Spleen (tissue), 11 donors: ENCODE measurements around the gene ZNF618. TPM values are rescaled to one million over a fixed set of nuclear protein-coding genes. Genes with fewer than 3 reads are reported as not detected.
"Not testable (repeated sequence)": the region's sequence is repeated elsewhere in the genome, so short reads cannot be mapped to it uniquely, and the experiment has no call there.

ENCODE experiments used
- DNase-seq: peaks from one replicate; pipeline ENCODE4 v3.0.0-alpha.2; 2020
- H3K27ac ChIP-seq, 8 donors: fragments of 200-600 bp; sonication (generic) in 7 of 8; 1 replicate in 4 of 8; 2 replicates in 4 of 8; pipeline versions ENCODE4 v1.5.0 to v1.8.0; 2016 to 2021; ENCODE audit warnings: inconsistent platforms in 4 of 8, mild to moderate bottlenecking in 4 of 8, moderate library complexity in 1 of 8
- H3K27me3 ChIP-seq, 7 donors: fragments of 200-600 bp; sonication (generic) in 6 of 7; replicated peaks in 1 of 7; 1 replicate in 4 of 7; 2 replicates in 3 of 7; pipeline versions ENCODE4 v1.5.0 to v1.8.0; 2016 to 2021; ENCODE audit warnings: inconsistent platforms in 3 of 7, mild to moderate bottlenecking in 1 of 7
- H3K36me3 ChIP-seq, 6 donors: fragments of 200-600 bp; sonication (generic) in 5 of 6; 1 replicate in 4 of 6; 2 replicates in 2 of 6; pipeline versions ENCODE4 v1.5.0 to v1.8.0; 2016 to 2021; ENCODE audit warnings: inconsistent platforms in 2 of 6
- H3K4me1 ChIP-seq, 6 donors: fragments of 200-600 bp; sonication (generic) in 5 of 6; 1 replicate in 3 of 6; 2 replicates in 3 of 6; pipeline versions ENCODE4 v1.5.0 to v1.8.0; 2016 to 2021; ENCODE audit warnings: inconsistent platforms in 3 of 6
- H3K4me3 ChIP-seq, 8 donors: fragments of 200-600 bp; sonication (generic) in 7 of 8; 1 replicate in 4 of 8; 2 replicates in 4 of 8; pipeline versions ENCODE4 v1.5.0 to v1.8.0; 2016 to 2021; ENCODE audit warnings: inconsistent platforms in 4 of 8, mild to moderate bottlenecking in 4 of 8, moderate library complexity in 2 of 8
- H3K9me3 ChIP-seq, 8 donors: fragments of 200-600 bp; sonication (generic) in 7 of 8; 1 replicate in 4 of 8; 2 replicates in 4 of 8; pipeline versions ENCODE4 v1.5.0 to v1.8.0; 2016 to 2021; ENCODE audit warnings: inconsistent platforms in 4 of 8
- POLR2A ChIP-seq, 3 donors: fragments of 450-650 bp; IDR thresholded peaks; one replicate each; pipeline ENCODE4 v1.5.1; 2017; ENCODE audit warnings: antibody characterized with exemption in 3 of 3, mild to moderate bottlenecking in 1 of 3
- POLR2AphosphoS5 ChIP-seq, 3 donors: sonication (generic); formaldehyde crosslinking; IDR thresholded peaks; one replicate each; pipeline ENCODE4 v1.5.1; 2017; ENCODE audit warnings: antibody characterized with exemption in 3 of 3
- WGBS, 5 donors: extraction: QIAGEN DNeasy Blood & Tissue Kit in 3 of 5; methylation state at CpG; one replicate each; pipeline versions ENCODE4 v1.1.5 to v1.1.7; 2013 to 2018; 5-methylcytosine and 5-hydroxymethylcytosine counted together
- intact Hi-C: fragments of 100-400 bp; cut with DNase I; formaldehyde crosslinking; loops from one replicate; pipeline ENCODE4 v1.15.0; 2023; ENCODE audit warnings: low total_unique reads
- polyA plus RNA-seq, 3 donors: library from polyadenylated mRNA; stranded (reverse); fragments of 200-250 nt; gene quantifications; one replicate each; pipeline ENCODE4 v1.2.1, GENCODE V29; 2013
- total RNA-seq, 7 donors: library from RNA; depleted of rRNA in 3 of 7; stranded (reverse); fragments of >200 nt in 3 of 7; fragmentation: NEBNext Ultra II Directional in 4 of 7; extraction: Animal tissue kit (Norgen Biotek cat#: 25700) in 4 of 7; gene quantifications; one replicate each; pipeline versions ENCODE4 v1.1.0 to v1.2.1, GENCODE V29; 2016 to 2021
- TF ChIP-seq, protein P1 (sequence below), 11 experiments: fragments of 200-600 bp in 7 of 11; fragments of 450-650 bp in 4 of 11; sonication (generic) in 4 of 11; IDR thresholded peaks in 8 of 11; conservative IDR thresholded peaks in 3 of 11; 1 replicate in 7 of 11; 2 replicates in 4 of 11; pipeline versions ENCODE4 v1.4.0 to v1.8.0; 2016 to 2021; ENCODE audit warnings: antibody characterized with exemption in 11 of 11, inconsistent platforms in 4 of 11, mild to moderate bottlenecking in 1 of 11
- donor health status: healthy with polysubstance abuse.
- donor health status: DM: no; HTN: no; CAD: no; lungs with moderate emphysema.
- donor health status: DM: no; HTN: no; CAD: no.
- donor health status: Bipolar disorder and iron deficiency.
- donor health status: healthy.
- donor health status: DM: no; HTN: no; CAD: no.
- donor health status: DM: yes; HTN: yes; CAD: no.

ZNF618 gene
- total and polyA plus RNA-seq, 10 donors: 0.58 to 14.8 (median 8.4) TPM

DNA sequence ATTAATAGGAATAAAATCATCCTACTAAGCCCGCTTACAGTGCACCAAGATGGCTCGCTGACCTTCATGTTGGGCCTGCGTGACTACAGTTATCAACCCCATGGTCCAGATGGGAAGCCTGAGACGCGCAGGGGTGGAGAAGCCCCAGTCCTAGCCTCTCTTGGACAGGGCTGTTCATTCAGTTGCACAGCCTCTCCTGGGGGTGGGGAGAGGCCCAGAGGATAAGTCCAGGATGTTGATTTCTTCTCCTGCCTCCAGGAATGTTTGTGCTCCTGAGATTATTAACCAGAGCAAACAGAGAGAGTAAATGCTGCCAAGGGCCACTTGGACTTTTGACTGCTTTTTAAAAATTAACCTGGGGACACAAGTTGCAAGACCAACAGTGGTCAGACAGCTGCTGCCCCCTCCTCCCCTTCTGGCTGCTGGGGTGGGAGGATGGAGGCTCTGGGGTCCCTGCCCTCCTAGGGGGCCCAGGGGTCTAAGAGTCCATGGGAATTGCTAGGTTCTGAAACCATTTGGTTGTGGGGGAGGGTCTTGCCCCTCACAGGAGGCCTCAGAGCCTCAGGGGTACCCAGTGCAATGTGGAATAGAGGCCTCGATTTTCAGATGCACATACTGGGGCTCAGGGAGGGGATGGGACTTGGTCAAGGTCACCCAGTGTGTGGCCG, 204.8 kb downstream of the ZNF618 start:
- Histone ChIP-seq H3K9me3 (no peaks in the 10 kb centered on the region), H3K27me3 (peaks cover 0 to 30% (median 0%) of the 10 kb centered on the region in 7 donors), H3K27ac (no peak overlapping the region), H3K36me3 (no peaks in the 10 kb centered on the region), H3K4me1 (peaks cover 0 to 4% (median 0%) of the 10 kb centered on the region in 6 donors), H3K4me3 (no peak overlapping the region)
- WGBS, 5 donors: 83 to 94% (median 85%) methylated on average over 7 of the region's 7 CpGs
- TF ChIP-seq POLR2AphosphoS5 (IDR thresholded peaks at IDR 0.05) (no peak), POLR2A (IDR thresholded peaks at IDR 0.05) (no peak)
- TF ChIP-seq, protein P1, sequence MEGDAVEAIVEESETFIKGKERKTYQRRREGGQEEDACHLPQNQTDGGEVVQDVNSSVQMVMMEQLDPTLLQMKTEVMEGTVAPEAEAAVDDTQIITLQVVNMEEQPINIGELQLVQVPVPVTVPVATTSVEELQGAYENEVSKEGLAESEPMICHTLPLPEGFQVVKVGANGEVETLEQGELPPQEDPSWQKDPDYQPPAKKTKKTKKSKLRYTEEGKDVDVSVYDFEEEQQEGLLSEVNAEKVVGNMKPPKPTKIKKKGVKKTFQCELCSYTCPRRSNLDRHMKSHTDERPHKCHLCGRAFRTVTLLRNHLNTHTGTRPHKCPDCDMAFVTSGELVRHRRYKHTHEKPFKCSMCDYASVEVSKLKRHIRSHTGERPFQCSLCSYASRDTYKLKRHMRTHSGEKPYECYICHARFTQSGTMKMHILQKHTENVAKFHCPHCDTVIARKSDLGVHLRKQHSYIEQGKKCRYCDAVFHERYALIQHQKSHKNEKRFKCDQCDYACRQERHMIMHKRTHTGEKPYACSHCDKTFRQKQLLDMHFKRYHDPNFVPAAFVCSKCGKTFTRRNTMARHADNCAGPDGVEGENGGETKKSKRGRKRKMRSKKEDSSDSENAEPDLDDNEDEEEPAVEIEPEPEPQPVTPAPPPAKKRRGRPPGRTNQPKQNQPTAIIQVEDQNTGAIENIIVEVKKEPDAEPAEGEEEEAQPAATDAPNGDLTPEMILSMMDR (IDR thresholded peaks at IDR 0.05 in 8 of 11, conservative IDR thresholded peaks at IDR 0.05 in 3 of 11): no peak
- intact Hi-C loops: loop anchor here (10.0 kb wide), 1 partner anchor 214 kb away; no protein-coding TSS in a partner anchor
- DNase-seq: no peak

DNA sequence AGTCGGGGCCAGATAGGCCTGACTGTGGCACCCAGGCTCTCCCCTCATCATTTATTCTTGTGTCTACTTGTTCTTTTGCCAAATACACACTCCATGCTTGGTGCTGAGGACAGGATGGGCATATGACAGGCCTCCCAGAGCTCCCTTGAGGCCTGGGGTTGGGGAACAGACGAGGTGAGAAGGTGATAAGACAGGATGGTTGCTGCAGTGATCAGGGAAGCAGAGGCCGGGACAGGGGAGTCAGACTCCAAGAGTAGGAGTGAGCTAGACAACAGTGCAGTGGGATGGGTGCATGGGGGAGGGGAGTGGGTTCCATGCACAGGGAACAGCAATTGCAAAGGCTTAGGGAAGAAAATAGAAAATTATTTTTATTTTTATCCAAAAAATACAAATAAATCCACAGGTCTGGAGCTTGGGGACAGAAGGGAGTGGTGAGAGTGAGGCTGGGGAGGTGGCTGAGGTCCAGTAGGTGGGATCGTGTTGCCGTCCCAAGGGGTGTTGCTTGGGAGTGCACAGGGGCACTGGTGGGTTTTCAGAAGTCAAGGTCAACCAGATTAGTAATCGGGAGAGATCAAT, 205.4 kb downstream of the ZNF618 start:
- peaks cover 0 to 4% (median 0%) of the 10 kb centered on the region in 6 donors for H3K4me1 ChIP-seq
- no peak overlapping the region for H3K4me3 ChIP-seq
- H3K27me3 ChIP-seq: peaks cover 0 to 24% (median 0%) of the 10 kb centered on the region in 7 donors
- no peaks in the 10 kb centered on the region for H3K36me3 ChIP-seq
- no peaks in the 10 kb centered on the region for H3K9me3 ChIP-seq
- intact Hi-C loops: loop anchor here (10.0 kb wide), 1 partner anchor 213 kb away; no protein-coding TSS in a partner anchor
- peak; percentile 52 for DNase-seq
- WGBS, 5 donors: 84 to 89% (median 87%) methylated on average over 6 of the region's 6 CpGs
- no peak for TF ChIP-seq POLR2A (IDR thresholded peaks at IDR 0.05)
- H3K27ac ChIP-seq: no peak overlapping the region

DNA sequence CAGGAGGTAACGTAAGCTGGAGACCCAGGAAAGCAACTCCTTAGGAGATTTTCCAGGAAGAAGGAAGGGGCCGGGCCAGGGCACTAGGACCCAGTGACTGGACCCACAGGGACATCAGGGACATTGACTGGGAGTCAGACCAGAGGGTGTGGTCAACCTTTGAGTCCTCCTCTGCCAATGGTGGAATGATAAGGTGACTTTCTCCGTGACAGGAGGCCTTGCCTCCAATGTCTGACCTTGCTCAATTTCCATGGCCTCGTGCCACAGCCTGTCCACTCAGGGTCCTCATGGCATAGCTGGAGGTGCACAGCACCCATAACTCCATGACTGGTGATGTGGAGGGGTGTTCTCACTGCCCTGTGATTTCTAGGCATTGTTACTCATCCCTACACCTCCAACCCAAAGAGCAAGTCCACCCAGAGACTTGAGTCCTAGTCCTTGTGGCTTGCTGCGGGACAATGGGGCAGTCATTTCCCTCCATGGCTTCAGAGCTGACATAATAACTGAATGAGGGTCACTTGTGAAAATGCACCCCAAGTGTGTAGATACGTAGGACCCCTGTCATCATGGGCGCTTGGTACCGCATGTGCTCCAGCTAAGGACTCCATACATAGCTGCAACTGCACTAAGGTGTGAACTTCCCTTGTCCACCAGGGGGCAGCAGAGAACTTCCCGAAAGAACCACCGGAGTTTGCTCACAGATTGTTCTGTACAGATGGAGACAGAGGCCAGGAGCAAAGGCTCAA, 206.1 kb downstream of the ZNF618 start:
- peak; percentile 88 for DNase-seq
- intact Hi-C loops: loop anchor here (10.0 kb wide), 1 partner anchor 213 kb away; no protein-coding TSS in a partner anchor

DNA sequence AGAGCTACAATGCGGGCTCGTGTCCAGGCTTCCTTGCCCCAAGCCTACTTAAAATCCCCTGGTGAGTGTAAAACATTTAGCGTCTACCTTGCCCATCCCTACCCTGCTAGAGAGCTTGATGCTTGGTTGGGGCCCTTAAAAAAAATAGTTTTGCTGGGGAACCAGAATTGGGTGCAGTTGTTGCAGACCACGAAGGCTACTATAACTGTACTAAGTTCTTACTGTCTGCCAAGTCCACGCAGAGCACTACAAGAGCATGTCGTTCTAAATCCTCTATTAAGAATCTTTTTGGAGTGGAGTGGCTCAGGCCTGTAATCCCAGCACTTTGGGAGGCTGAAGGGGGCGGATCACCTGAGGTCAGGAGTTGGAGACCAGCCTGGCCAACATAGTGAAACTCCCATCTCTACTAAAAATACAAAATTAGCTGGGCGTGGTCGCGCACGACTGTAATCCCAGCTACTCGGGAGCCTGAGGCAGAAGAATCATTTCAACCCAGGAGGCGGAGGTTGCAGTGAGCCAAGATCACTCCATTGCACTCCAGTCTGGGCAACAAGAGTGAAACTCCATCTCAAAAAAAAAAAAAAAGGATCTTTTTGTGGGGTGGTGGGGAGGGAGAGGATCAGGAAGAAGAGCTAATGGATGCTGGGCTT, 206.8 kb downstream of the ZNF618 start:
- intact Hi-C loops: loop anchor here (10.0 kb wide), 1 partner anchor 212 kb away; no protein-coding TSS in a partner anchor
- not testable (repeated sequence) for DNase-seq, H3K4me1 ChIP-seq, H3K36me3 ChIP-seq, H3K4me3 ChIP-seq, H3K9me3 ChIP-seq, H3K27ac ChIP-seq
- 64 to 76% (median 70%) methylated on average over 13 of the region's 13 CpGs for WGBS, 5 donors
- peaks cover 0 to 10% (median 0%) of the 10 kb centered on the region in 7 donors for H3K27me3 ChIP-seq

More for the DNA sequence above, 206.1 kb downstream of the ZNF618 start:
- Histone ChIP-seq H3K9me3 (no peaks in the 10 kb centered on the region), H3K4me3 (no peak overlapping the region), H3K27ac (no peak overlapping the region), H3K4me1 (peaks cover 0 to 4% (median 0%) of the 10 kb centered on the region in 6 donors), H3K36me3 (no peaks in the 10 kb centered on the region), H3K27me3 (peaks cover 0 to 17% (median 0%) of the 10 kb centered on the region in 7 donors)
- WGBS, 5 donors: 51 to 57% (median 52%) methylated on average over 9 to 10 of the region's 10 CpGs
- TF ChIP-seq, protein P1 (IDR thresholded peaks at IDR 0.05 in 8 of 11, conservative IDR thresholded peaks at IDR 0.05 in 3 of 11): peak; percentile 52 to 91 (median 85)
- TF ChIP-seq POLR2AphosphoS5 (IDR thresholded peaks at IDR 0.05): no peak
- TF ChIP-seq POLR2A (IDR thresholded peaks at IDR 0.05): no peak
